Mesothelial cell of epicardium (in vitro differentiated cells): ENCODE data around the gene COPS7A. TPM values are rescaled to one million over a fixed set of nuclear protein-coding genes. Genes with fewer than 3 reads are reported as not detected.

Experiments used
- DNase-seq, 2 experiments: peaks; one replicate each; pipeline ENCODE4 v3.0.0; 2021; ENCODE audit warnings: low spot score in 2 of 2; ENCODE audit not compliant: unreplicated experiment in 2 of 2
- H3K27ac Mint-ChIP-seq: 2 replicates; pipeline ENCODE4 v1.8.0; 2021; ENCODE audit warnings: mixed read lengths
- H3K27me3 Mint-ChIP-seq: 2 replicates; pipeline ENCODE4 v1.8.0; 2021; ENCODE audit warnings: low read depth, mixed read lengths
- H3K36me3 Mint-ChIP-seq: 2 replicates; pipeline ENCODE4 v1.8.0; 2021; ENCODE audit warnings: mixed read lengths
- H3K4me1 Mint-ChIP-seq: 2 replicates; pipeline ENCODE4 v1.8.0; 2021; ENCODE audit warnings: mixed read lengths
- H3K4me3 Mint-ChIP-seq: 2 replicates; pipeline ENCODE4 v1.8.0; 2021; ENCODE audit warnings: mild to moderate bottlenecking, moderate library complexity, mixed read lengths
- H3K9me3 Mint-ChIP-seq: 2 replicates; pipeline ENCODE4 v1.8.0; 2021; ENCODE audit warnings: mixed read lengths
- total RNA-seq: library from RNA; stranded (reverse); gene quantifications from 3 replicates; pipeline ENCODE4 v1.2.1, GENCODE V29; 2021
- TF ChIP-seq, protein P1 (sequence below): fragments of 200-600 bp; sonication (generic); IDR thresholded peaks from one replicate; pipeline ENCODE4 v1.5.0; 2021; ENCODE audit warnings: antibody characterized with exemption; ENCODE audit not compliant: unreplicated experiment

The COPS7A gene
- 34.1 to 37.6 TPM (median 34.8 TPM) in 3 replicates for total RNA-seq

- Mint-ChIP-seq H3K4me3 (peak within 1 kb of the TSS; percentile 76), H3K9me3 (peaks cover 4% of the 10 kb centered on the region)
Observed at GRCh38 chr12:6723607-6724408, at the start of gene COPS7A. TSS of gene COPS7A (plus strand) at chr12:6724046. CDS start at chr12:6724657, 611 bp downstream.

GRCh38 chr12:6676962-6677361, 46.9 kb upstream of the COPS7A start:
- Mint-ChIP-seq H3K4me1 (no peaks in the 10 kb centered on the region), H3K4me3 (no peak overlapping the region), H3K36me3 (peaks cover 41% of the 10 kb centered on the region), H3K27me3 (no peaks in the 10 kb centered on the region), H3K9me3 (no peaks in the 10 kb centered on the region), H3K27ac (no peak overlapping the region)
- DNase-seq = no peak
- TF ChIP-seq, protein P1, sequence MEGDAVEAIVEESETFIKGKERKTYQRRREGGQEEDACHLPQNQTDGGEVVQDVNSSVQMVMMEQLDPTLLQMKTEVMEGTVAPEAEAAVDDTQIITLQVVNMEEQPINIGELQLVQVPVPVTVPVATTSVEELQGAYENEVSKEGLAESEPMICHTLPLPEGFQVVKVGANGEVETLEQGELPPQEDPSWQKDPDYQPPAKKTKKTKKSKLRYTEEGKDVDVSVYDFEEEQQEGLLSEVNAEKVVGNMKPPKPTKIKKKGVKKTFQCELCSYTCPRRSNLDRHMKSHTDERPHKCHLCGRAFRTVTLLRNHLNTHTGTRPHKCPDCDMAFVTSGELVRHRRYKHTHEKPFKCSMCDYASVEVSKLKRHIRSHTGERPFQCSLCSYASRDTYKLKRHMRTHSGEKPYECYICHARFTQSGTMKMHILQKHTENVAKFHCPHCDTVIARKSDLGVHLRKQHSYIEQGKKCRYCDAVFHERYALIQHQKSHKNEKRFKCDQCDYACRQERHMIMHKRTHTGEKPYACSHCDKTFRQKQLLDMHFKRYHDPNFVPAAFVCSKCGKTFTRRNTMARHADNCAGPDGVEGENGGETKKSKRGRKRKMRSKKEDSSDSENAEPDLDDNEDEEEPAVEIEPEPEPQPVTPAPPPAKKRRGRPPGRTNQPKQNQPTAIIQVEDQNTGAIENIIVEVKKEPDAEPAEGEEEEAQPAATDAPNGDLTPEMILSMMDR = no peak

More at GRCh38 chr12:6723607-6724408, at the start of gene COPS7A:
- TF ChIP-seq, protein P1 = no peak
- H3K27ac Mint-ChIP-seq = peak within 1 kb of the TSS; percentile 83
- DNase-seq = peak; percentile 80 to 89
- H3K36me3 Mint-ChIP-seq = peaks cover 5% of the 10 kb centered on the region
- peaks cover 17% of the 10 kb centered on the region for H3K27me3 Mint-ChIP-seq
- peaks cover 17% of the 10 kb centered on the region for H3K4me1 Mint-ChIP-seq

DNA sequence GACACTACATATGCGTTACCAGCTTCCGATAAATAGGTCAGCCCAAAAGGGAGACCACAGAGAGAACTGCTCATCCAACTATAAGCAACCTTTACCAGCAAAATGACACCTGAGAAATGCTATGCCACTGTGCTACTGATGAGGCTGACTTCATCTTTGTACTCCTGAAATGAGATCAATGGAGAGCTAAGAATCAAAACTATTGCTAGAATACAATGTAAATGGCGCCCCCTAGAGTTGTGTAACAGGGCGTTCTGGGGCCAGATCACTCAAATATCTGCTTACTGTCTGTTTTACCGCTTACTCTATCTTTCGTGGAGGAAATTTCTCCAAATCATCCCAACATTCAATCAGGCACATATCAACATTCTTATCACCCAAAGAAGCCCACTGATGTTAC, 39.2 kb upstream of the COPS7A start:
- peaks cover 8% of the 10 kb centered on the region for H3K36me3 Mint-ChIP-seq
- TF ChIP-seq, protein P1 = peak; percentile 31
- no peak for DNase-seq
- H3K9me3 Mint-ChIP-seq = no peaks in the 10 kb centered on the region
- H3K4me3 Mint-ChIP-seq = no peak overlapping the region
- peak overlapping the region; percentile 30 for H3K27ac Mint-ChIP-seq
- peaks cover 25% of the 10 kb centered on the region for H3K4me1 Mint-ChIP-seq
- H3K27me3 Mint-ChIP-seq = no peaks in the 10 kb centered on the region

GRCh38 chr12:6685814-6686213, 38.0 kb upstream of the COPS7A start:
- Mint-ChIP-seq H3K27me3 (no peaks in the 10 kb centered on the region), H3K27ac (no peak overlapping the region), H3K4me1 (peaks cover 29% of the 10 kb centered on the region), H3K4me3 (no peak overlapping the region), H3K9me3 (no peaks in the 10 kb centered on the region), H3K36me3 (peaks cover 8% of the 10 kb centered on the region)
- TF ChIP-seq, protein P1 = no peak
- no peak for DNase-seq

- Mint-ChIP-seq H3K27me3 (peaks cover 2% of the 10 kb centered on the region), H3K4me3 (peak overlapping the region; percentile 89), H3K27ac (peak overlapping the region; percentile 79), H3K9me3 (no peaks in the 10 kb centered on the region), H3K4me1 (peaks cover 29% of the 10 kb centered on the region), H3K36me3 (no peaks in the 10 kb centered on the region)
- TF ChIP-seq, protein P1 = no peak
- DNase-seq = no peak
Observed at GRCh38 chr12:6688543-6688998, 35.3 kb upstream of the COPS7A start.
